OCI-LY7 (cell line): ENCODE results near the gene OLA1. TPM values are rescaled to one million over a fixed set of nuclear protein-coding genes. Genes with fewer than 3 reads are reported as not detected.

Experiments
- BruUV-seq: library from RNA; stranded (reverse); fragments of 400-500 nt; replicated peaks from 2 replicates; lab custom pipeline; 2021; lab: Mats Ljungman, UMichigan
- CTCF ChIA-PET: fragments of 300-600 bp; sonication (Branson Sonifier 250); formaldehyde crosslinking; loops from one replicate; lab custom pipeline; 2022; ENCODE audit warnings: antibody characterized with exemption; ENCODE audit not compliant: unreplicated experiment; lab: Charles Lee
- POLR2A ChIA-PET: fragments of 300-600 bp; sonication (Branson Sonifier 250); formaldehyde crosslinking; loops from one replicate; lab custom pipeline; 2022; ENCODE audit warnings: antibody characterized with exemption; lab: Charles Lee
- DNase-seq: peaks from one replicate; pipeline ENCODE4 v3.0.0-alpha.2; 2015; ENCODE audit warnings: low spot score
- H2AFZ ChIP-seq: fragments of 200-600 bp; sonication (generic), shearing (Covaris generic); 2 replicates; pipeline ENCODE4 v1.6.1; 2014; ENCODE audit warnings: mild to moderate bottlenecking, antibody characterized with exemption, low read length, moderate library complexity
- H3K27ac ChIP-seq: fragments of 200-600 bp; sonication (generic); 2 replicates; pipeline ENCODE4 v1.5.1; 2014; ENCODE audit warnings: mixed run types, low read depth, mild to moderate bottlenecking, moderate library complexity, low read length, inconsistent platforms; ENCODE audit not compliant: poor library complexity, severe bottlenecking
- H3K36me3 ChIP-seq: fragments of 200-600 bp; sonication (generic); 2 replicates; pipeline ENCODE4 v1.6.1; 2014; ENCODE audit warnings: mild to moderate bottlenecking, antibody characterized with exemption, low read length, moderate library complexity, mixed read lengths; ENCODE audit not compliant: insufficient read depth
- H3K4me1 ChIP-seq: fragments of 200-600 bp; sonication (generic); 2 replicates; pipeline ENCODE4 v1.5.1; 2014; ENCODE audit warnings: mild to moderate bottlenecking, low read length; ENCODE audit not compliant: insufficient read depth, poor library complexity, severe bottlenecking
- H3K4me2 ChIP-seq: fragments of 200-600 bp; sonication (generic); 2 replicates; pipeline ENCODE4 v1.6.1; 2014; ENCODE audit warnings: mild to moderate bottlenecking, low read length
- H3K4me3 ChIP-seq: fragments of 200-600 bp; sonication (generic); 2 replicates; pipeline ENCODE4 v1.5.1; 2014; ENCODE audit warnings: mild to moderate bottlenecking, low read depth, low read length; ENCODE audit not compliant: poor library complexity, severe bottlenecking
- H3K79me2 ChIP-seq: fragments of 200-600 bp; sonication (generic); 2 replicates; pipeline ENCODE4 v1.6.1; 2016; ENCODE audit warnings: low read depth, mild to moderate bottlenecking, low read length, moderate library complexity, mixed read lengths; ENCODE audit not compliant: insufficient read depth
- H3K9me2 ChIP-seq: fragments of 200-600 bp; sonication (generic); 2 replicates; pipeline ENCODE4 v1.6.1; 2016; ENCODE audit warnings: mild to moderate bottlenecking, low read length, mixed read lengths; ENCODE audit not compliant: insufficient read depth
- H3K9me3 ChIP-seq: fragments of 200-600 bp; sonication (generic); 2 replicates; pipeline ENCODE4 v1.6.1; 2014; ENCODE audit warnings: mild to moderate bottlenecking, mixed run types, low read length, mixed read lengths
- H4K20me1 ChIP-seq: fragments of 200-600 bp; sonication (generic); 2 replicates; pipeline ENCODE4 v1.6.1; 2014; ENCODE audit warnings: mild to moderate bottlenecking, antibody characterized with exemption, low read length, moderate library complexity, mixed read lengths; ENCODE audit not compliant: insufficient read depth
- CTCF ChIP-seq: fragments of 200-600 bp; sonication (generic); conservative IDR thresholded peaks from 2 replicates; pipeline ENCODE4 v1.5.1; 2014; ENCODE audit warnings: mild to moderate bottlenecking, antibody characterized with exemption, low read length, moderate library complexity, mixed read lengths
- EZH2phosphoT487 ChIP-seq: fragments of 200-600 bp; sonication (generic); IDR thresholded peaks from 2 replicates; pipeline ENCODE4 v1.6.1; 2018; ENCODE audit warnings: low read depth, borderline replicate concordance, mild to moderate bottlenecking, mixed run types, antibody characterized with exemption, low read length, moderate library complexity, mixed read lengths
- intact Hi-C: fragments of 100-400 bp; cut with micrococcal nuclease; formaldehyde crosslinking; loops from one replicate; pipeline ENCODE4 v1.10.0; 2022; ENCODE audit not compliant: unreplicated experiment
- total RNA-seq, 2 experiments: library from RNA; depleted of rRNA in 1 of 2; stranded (reverse); fragments of >200 nt in 1 of 2; shearing (Covaris generic) in 1 of 2; gene quantifications; 2 replicates each; pipeline ENCODE4 v1.2.3, GENCODE V29; 2014 to 2022

Gene OLA1
- total RNA-seq, 2 experiments from 2014 or later: 66.0 to 116 TPM

GRCh38 chr2:174224665-174225288 lies 23.6 kb downstream of the OLA1 start:
- Histone ChIP-seq H3K4me3 (no peak overlapping the region), H3K9me2 (no peaks in the 10 kb centered on the region), H3K9me3 (0 out of 2 replicates have a peak, but pooled peaks cover 3% of the 10 kb centered on the region), H3K27ac (no peak overlapping the region), H2AFZ (no peak overlapping the region), H3K36me3 (peaks cover 89% of the 10 kb centered on the region), H3K79me2 (peaks cover 16% of the 10 kb centered on the region; the same call in 1 of the 2 replicates), H4K20me1 (no peaks in the 10 kb centered on the region), H3K4me2 (no peak overlapping the region), H3K4me1 (no peaks in the 10 kb centered on the region)
- CTCF ChIA-PET: no interaction called here
- TF ChIP-seq CTCF: no peak
- TF ChIP-seq EZH2phosphoT487: no peak
- no TSS peak for BruUV-seq
- POLR2A ChIA-PET: interaction anchor here (0.6 to 2.2 kb wide), 6 partner anchors 9 to 145 kb away, joined by 3 to 4 read pairs (median 3); no protein-coding TSS in a partner anchor
- intact Hi-C loops: no loop called here
- no peak for DNase-seq

GRCh38 chr2:174224125-174224524 lies 24.2 kb downstream of the OLA1 start:
- no peak overlapping the region for H3K4me2 ChIP-seq
- no peak overlapping the region for H3K4me3 ChIP-seq
- intact Hi-C loops: no loop called here
- DNase-seq: no peak
- ChIA-PET POLR2A (interaction anchor here (0.7 to 0.9 kb wide), 3 partner anchors 35 to 145 kb away, joined by 3 to 4 read pairs (median 3); no protein-coding TSS in a partner anchor), CTCF (no interaction called here)
- BruUV-seq: no TSS peak
- H3K9me3 ChIP-seq: 0 out of 2 replicates have a peak, but pooled peaks cover 1% of the 10 kb centered on the region
- no peaks in the 10 kb centered on the region for H3K9me2 ChIP-seq
- no peak for TF ChIP-seq EZH2phosphoT487
- no peak for TF ChIP-seq CTCF
- H3K27ac ChIP-seq: no peak overlapping the region
- H3K36me3 ChIP-seq: peaks cover 86% of the 10 kb centered on the region
- no peaks in the 10 kb centered on the region for H4K20me1 ChIP-seq
- H3K79me2 ChIP-seq: peaks cover 9% of the 10 kb centered on the region; the same call in 1 of the 2 replicates
- H3K4me1 ChIP-seq: no peaks in the 10 kb centered on the region
- H2AFZ ChIP-seq: no peak overlapping the region

- no peak overlapping the region for H3K27ac ChIP-seq
- intact Hi-C loops: no loop called here
- no peaks in the 10 kb centered on the region for H4K20me1 ChIP-seq
- TF ChIP-seq EZH2phosphoT487 (no peak), CTCF (no peak)
- no peak overlapping the region for H2AFZ ChIP-seq
- H3K36me3 ChIP-seq: peaks cover 81% of the 10 kb centered on the region
- H3K9me3 ChIP-seq: no peaks in the 10 kb centered on the region
- POLR2A ChIA-PET: interaction anchor here (0.8 kb wide), 1 partner anchor 34 kb away, joined by 3 read pairs; no protein-coding TSS in a partner anchor
- DNase-seq: no peak
- H3K9me2 ChIP-seq: no peaks in the 10 kb centered on the region
- no peaks in the 10 kb centered on the region for H3K4me1 ChIP-seq
- H3K4me2 ChIP-seq: no peak overlapping the region
- no TSS peak for BruUV-seq
- CTCF ChIA-PET: no interaction called here
- 0 out of 2 replicates have a peak, but pooled peaks cover 4% of the 10 kb centered on the region for H3K79me2 ChIP-seq
- no peak overlapping the region for H3K4me3 ChIP-seq
These were observed 24.9 kb downstream of the OLA1 start for GRCh38 chr2:174223388-174223787.
